ENCODE measurements around the gene HTR3E. TPM values are rescaled to one million over a fixed set of nuclear protein-coding genes. Genes with fewer than 3 reads are reported as not detected.
A peak's percentile ranks its signal among the peaks of the same experiment; 100 is the strongest.

HTR3E gene
- total RNA-seq, 1 experiment from 2014 or later: not detected

DNA sequence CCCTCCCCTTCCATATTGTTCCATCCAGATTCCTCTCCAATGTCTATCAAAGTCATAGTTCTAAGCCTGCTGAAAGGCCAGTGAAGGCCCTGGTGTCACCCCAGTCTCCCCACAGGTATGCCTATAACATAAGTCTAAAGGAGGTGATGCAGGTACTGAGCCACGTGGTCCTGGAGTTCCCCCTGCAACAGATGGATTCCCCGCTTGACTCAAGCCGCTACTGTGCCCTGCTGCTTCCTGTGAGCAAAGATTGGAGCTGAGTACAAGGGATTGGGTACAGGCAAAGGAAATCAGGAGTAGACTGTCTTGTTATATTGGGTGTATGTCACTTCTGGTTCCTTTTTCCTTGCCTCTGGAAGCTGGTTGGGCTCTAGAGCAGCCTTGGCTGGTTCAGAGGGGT, 46.5 kb downstream of the HTR3E start:
- intact Hi-C loops (cut with micrococcal nuclease; ENCODE audit: unreplicated experiment): no loop called here

DNA sequence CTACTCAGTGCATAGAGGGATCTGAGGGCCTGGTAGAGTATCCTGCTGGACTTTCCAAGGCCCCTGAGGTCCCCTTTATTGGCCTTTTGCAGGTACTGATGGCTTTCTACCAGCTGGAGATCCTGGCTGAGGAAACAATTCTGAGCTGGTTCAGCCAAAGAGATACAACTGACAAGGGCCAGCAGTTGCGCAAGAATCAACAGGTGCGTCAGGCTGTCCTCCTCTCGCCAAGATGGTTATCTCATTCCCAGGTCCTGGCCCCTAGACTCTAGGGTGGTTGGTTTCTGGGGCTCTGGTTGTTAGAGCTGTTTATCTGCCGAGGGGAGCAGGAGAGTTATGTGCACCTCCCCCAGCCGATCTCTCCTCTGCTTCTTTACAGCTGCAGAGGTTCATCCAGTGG, 47.6 kb downstream of the HTR3E start:
- intact Hi-C loops (cut with micrococcal nuclease; ENCODE audit: unreplicated experiment): loop anchor here (2.0 kb wide), 1 partner anchor 144 kb away; no protein-coding TSS in a partner anchor
- TF ChIP-seq, protein P1, sequence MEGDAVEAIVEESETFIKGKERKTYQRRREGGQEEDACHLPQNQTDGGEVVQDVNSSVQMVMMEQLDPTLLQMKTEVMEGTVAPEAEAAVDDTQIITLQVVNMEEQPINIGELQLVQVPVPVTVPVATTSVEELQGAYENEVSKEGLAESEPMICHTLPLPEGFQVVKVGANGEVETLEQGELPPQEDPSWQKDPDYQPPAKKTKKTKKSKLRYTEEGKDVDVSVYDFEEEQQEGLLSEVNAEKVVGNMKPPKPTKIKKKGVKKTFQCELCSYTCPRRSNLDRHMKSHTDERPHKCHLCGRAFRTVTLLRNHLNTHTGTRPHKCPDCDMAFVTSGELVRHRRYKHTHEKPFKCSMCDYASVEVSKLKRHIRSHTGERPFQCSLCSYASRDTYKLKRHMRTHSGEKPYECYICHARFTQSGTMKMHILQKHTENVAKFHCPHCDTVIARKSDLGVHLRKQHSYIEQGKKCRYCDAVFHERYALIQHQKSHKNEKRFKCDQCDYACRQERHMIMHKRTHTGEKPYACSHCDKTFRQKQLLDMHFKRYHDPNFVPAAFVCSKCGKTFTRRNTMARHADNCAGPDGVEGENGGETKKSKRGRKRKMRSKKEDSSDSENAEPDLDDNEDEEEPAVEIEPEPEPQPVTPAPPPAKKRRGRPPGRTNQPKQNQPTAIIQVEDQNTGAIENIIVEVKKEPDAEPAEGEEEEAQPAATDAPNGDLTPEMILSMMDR (IDR thresholded peaks at IDR 0.05; ENCODE audit: unreplicated experiment): no peak
- no peak overlapping the region for H3K27ac Mint-ChIP-seq (ENCODE audit: unreplicated experiment)
- no TSS peak for BruUV-seq (replicated peaks)
- H3K4me1 Mint-ChIP-seq (ENCODE audit: low read depth, unreplicated experiment): peaks cover 17% of the 10 kb centered on the region
- H3K4me3 Mint-ChIP-seq (ENCODE audit: low read depth, unreplicated experiment): no peak overlapping the region
- H3K9me3 Mint-ChIP-seq (ENCODE audit: low read depth, unreplicated experiment): no peaks in the 10 kb centered on the region
- CTCF ChIA-PET: interaction anchor here (1.1 to 2.8 kb wide), 7 partner anchors 9 to 98 kb away, joined by 3 to 14 read pairs (median 8); partner anchors contain the start of genes AP2M1 and EIF2B5
- no peaks in the 10 kb centered on the region for H3K27me3 Mint-ChIP-seq (ENCODE audit: unreplicated experiment)
- peaks cover 59% of the 10 kb centered on the region for H3K36me3 Mint-ChIP-seq (ENCODE audit: insufficient read depth, unreplicated experiment)
- no peak for DNase-seq

More for the DNA sequence above, 46.5 kb downstream of the HTR3E start:
- Mint-ChIP-seq H3K36me3 (ENCODE audit: insufficient read depth, unreplicated experiment) (peaks cover 68% of the 10 kb centered on the region), H3K4me1 (ENCODE audit: low read depth, unreplicated experiment) (peaks cover 17% of the 10 kb centered on the region), H3K27ac (ENCODE audit: unreplicated experiment) (no peak overlapping the region), H3K4me3 (ENCODE audit: low read depth, unreplicated experiment) (no peak overlapping the region), H3K27me3 (ENCODE audit: unreplicated experiment) (no peaks in the 10 kb centered on the region), H3K9me3 (ENCODE audit: low read depth, unreplicated experiment) (no peaks in the 10 kb centered on the region)
- TF ChIP-seq, protein P1 (IDR thresholded peaks at IDR 0.05; ENCODE audit: unreplicated experiment): no peak
- DNase-seq: no peak
- no TSS peak for BruUV-seq (replicated peaks)
- CTCF ChIA-PET: interaction anchor here (0.6 to 2.8 kb wide), 2 partner anchors 9 to 77 kb away, joined by 5 to 14 read pairs; partner anchors contain the start of gene EIF2B5

DNA sequence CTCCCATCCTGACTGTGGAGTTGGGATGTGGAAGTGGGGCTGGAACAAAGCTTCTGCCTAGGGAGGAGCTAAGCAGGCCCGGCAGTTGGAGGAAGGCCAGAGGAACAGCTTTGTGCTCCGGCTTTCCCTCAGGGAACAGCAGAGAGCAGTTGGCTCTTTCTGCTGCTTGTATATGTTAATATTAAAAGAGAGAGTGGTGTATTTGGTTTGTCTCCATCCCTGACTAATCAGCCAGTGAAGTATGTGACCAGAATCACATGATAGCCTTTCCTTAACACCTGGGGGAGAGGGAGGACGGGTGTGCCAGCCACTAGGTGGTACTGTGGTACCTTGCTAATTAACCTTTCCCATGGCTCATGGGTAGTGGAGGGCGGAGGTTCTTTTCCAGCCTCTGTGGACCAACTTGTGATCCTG, 48.3 kb downstream of the HTR3E start:
- CTCF ChIA-PET: interaction anchor here (0.6 to 2.8 kb wide), 10 partner anchors 8 to 97 kb away, joined by 3 to 14 read pairs (median 3); partner anchors contain the start of genes ABCF3, AP2M1 and EIF2B5
- Mint-ChIP-seq H3K9me3 (ENCODE audit: low read depth, unreplicated experiment) (no peaks in the 10 kb centered on the region), H3K27ac (ENCODE audit: unreplicated experiment) (peak overlapping the region; percentile 43), H3K4me1 (ENCODE audit: low read depth, unreplicated experiment) (peaks cover 14% of the 10 kb centered on the region), H3K4me3 (ENCODE audit: low read depth, unreplicated experiment) (no peak overlapping the region), H3K27me3 (ENCODE audit: unreplicated experiment) (no peaks in the 10 kb centered on the region), H3K36me3 (ENCODE audit: insufficient read depth, unreplicated experiment) (peaks cover 54% of the 10 kb centered on the region)
- BruUV-seq (replicated peaks): no TSS peak
- TF ChIP-seq, protein P1 (IDR thresholded peaks at IDR 0.05; ENCODE audit: unreplicated experiment): peak; percentile 92
- intact Hi-C loops (cut with micrococcal nuclease; ENCODE audit: unreplicated experiment): loop anchor here (1.0 to 2.0 kb wide), 2 partner anchors 97 to 144 kb away; no protein-coding TSS in a partner anchor
- peak; percentile 84 for DNase-seq

DNA sequence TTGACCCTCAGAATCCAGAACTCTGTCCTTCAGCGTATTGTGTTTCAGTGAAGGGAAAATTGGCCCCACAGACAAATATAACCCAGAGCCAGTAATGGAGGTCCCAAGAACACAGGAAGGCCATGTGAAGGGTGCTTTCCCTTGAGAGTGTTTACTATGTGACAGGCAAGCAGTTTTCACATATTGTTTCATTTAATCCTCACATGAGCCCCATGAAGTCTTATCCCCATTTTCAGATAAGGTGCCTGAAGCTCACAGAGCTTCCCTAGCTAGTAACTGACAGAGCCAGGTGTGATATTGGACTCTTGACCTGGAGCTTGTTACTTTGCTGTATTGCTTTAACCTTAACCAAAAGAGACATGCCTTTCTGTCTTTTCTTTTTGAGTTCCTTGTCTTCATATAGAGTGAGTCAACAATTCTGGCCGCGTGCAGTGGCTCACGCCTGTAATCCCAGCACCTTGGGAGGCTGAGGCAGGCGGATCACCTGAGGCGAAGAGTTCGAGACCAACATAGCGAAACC, 48.9 kb downstream of the HTR3E start:
- Mint-ChIP-seq H3K4me1 (ENCODE audit: low read depth, unreplicated experiment) (peaks cover 9% of the 10 kb centered on the region), H3K27me3 (ENCODE audit: unreplicated experiment) (no peaks in the 10 kb centered on the region), H3K27ac (ENCODE audit: unreplicated experiment) (peak overlapping the region; percentile 43), H3K36me3 (ENCODE audit: insufficient read depth, unreplicated experiment) (peaks cover 49% of the 10 kb centered on the region), H3K9me3 (ENCODE audit: low read depth, unreplicated experiment) (no peaks in the 10 kb centered on the region), H3K4me3 (ENCODE audit: low read depth, unreplicated experiment) (no peak overlapping the region)
- BruUV-seq (replicated peaks): no TSS peak
- intact Hi-C loops (cut with micrococcal nuclease; ENCODE audit: unreplicated experiment): loop anchor here (1.0 to 2.0 kb wide), 2 partner anchors 96 to 143 kb away; no protein-coding TSS in a partner anchor
- DNase-seq: no peak
- CTCF ChIA-PET: interaction anchor here (0.8 to 2.8 kb wide), 5 partner anchors 10 to 96 kb away, joined by 3 to 14 read pairs (median 8); partner anchors contain the start of genes ABCF3 and EIF2B5
- TF ChIP-seq, protein P1 (IDR thresholded peaks at IDR 0.05; ENCODE audit: unreplicated experiment): no peak
